ENCODE results near the gene KCTD14.

GRCh38 chr11:78010304-78010703 lies 12.8 kb downstream of the KCTD14 start:
- TF ChIP-seq, protein P1, sequence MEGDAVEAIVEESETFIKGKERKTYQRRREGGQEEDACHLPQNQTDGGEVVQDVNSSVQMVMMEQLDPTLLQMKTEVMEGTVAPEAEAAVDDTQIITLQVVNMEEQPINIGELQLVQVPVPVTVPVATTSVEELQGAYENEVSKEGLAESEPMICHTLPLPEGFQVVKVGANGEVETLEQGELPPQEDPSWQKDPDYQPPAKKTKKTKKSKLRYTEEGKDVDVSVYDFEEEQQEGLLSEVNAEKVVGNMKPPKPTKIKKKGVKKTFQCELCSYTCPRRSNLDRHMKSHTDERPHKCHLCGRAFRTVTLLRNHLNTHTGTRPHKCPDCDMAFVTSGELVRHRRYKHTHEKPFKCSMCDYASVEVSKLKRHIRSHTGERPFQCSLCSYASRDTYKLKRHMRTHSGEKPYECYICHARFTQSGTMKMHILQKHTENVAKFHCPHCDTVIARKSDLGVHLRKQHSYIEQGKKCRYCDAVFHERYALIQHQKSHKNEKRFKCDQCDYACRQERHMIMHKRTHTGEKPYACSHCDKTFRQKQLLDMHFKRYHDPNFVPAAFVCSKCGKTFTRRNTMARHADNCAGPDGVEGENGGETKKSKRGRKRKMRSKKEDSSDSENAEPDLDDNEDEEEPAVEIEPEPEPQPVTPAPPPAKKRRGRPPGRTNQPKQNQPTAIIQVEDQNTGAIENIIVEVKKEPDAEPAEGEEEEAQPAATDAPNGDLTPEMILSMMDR (IDR thresholded peaks at IDR 0.05 in 2 of 3, conservative IDR thresholded peaks at IDR 0.05 in 1 of 3; ENCODE audit: insufficient read depth in 2 of 3, low read depth in 1 of 3, low read length in 3 of 3), result no peak
- TF ChIP-seq EZH2 (IDR thresholded peaks at IDR 0.05; ENCODE audit: borderline replicate concordance, low read depth, low read length), result no peak
- no peak for TF ChIP-seq ZNF224 (CRISPR knock-in tag; IDR thresholded peaks at IDR 0.05)
- TF ChIP-seq ZNF239 (CRISPR knock-in tag; IDR thresholded peaks at IDR 0.05), result no peak
- TF ChIP-seq ZNF282 (CRISPR knock-in tag; IDR thresholded peaks at IDR 0.05), result no peak
- no peak for TF ChIP-seq CEBPB (tag; IDR thresholded peaks at IDR 0.05)
- TF ChIP-seq POLR2A (conservative IDR thresholded peaks at IDR 0.05), result no peak
- no peak for TF ChIP-seq NONO (IDR thresholded peaks at IDR 0.05; ENCODE audit: low read depth in 2 of 2, low read length in 1 of 2)
- no peak for TF ChIP-seq NR1H2 (CRISPR knock-in tag; IDR thresholded peaks at IDR 0.05)
